SK-N-SH (cell line): ENCODE data around the gene FBN1. TPM values are rescaled to one million over a fixed set of nuclear protein-coding genes. Genes with fewer than 3 reads are reported as not detected.

Experiments
- CTCF ChIA-PET: fragments of 300-600, 350-600 bp; formaldehyde crosslinking; extraction: SDS; loops from one replicate; lab custom pipeline; 2021; lab: Yijun Ruan, JAX
- POLR2A ChIA-PET: fragments of 350-600 bp; sonication (Branson Sonifier 250); formaldehyde crosslinking; extraction: SDS; loops from one replicate; lab custom pipeline; 2020; ENCODE audit warnings: antibody characterized with exemption, inconsistent platforms; lab: Yijun Ruan, JAX
- DNase-seq: peaks from one replicate; pipeline ENCODE4 v3.0.0; 2012
- H2AFZ ChIP-seq: fragments of 200-600 bp; sonication (generic); 2 replicates; pipeline ENCODE4 v1.8.1; 2016; ENCODE audit warnings: antibody characterized with exemption, mild to moderate bottlenecking, low read depth
- H3F3A ChIP-seq: fragments of 200-600 bp; sonication (generic); replicated peaks from 2 replicates; pipeline ENCODE3; 2016; ENCODE audit warnings: antibody characterized with exemption, mild to moderate bottlenecking; ENCODE audit not compliant: insufficient read depth
- H3K27ac ChIP-seq, 2 experiments: fragments of 200-500 bp in 1 of 2; fragments of 200-600 bp in 1 of 2; sonication (Bioruptor generic) in 1 of 2; sonication (generic), shearing (Covaris generic) in 1 of 2; 2 replicates each; pipeline versions ENCODE4 v1.5.1 to v1.6.1; 2014 to 2016; ENCODE audit warnings: low read depth in 2 of 2, inconsistent platforms in 1 of 2, low read length in 1 of 2, mild to moderate bottlenecking in 1 of 2, mixed read lengths in 1 of 2
- H3K27me3 ChIP-seq: fragments of 200-600 bp; sonication (generic), shearing (Covaris generic); 2 replicates; pipeline ENCODE4 v1.6.1; 2016; ENCODE audit warnings: mixed run types; ENCODE audit not compliant: insufficient read depth
- H3K36me3 ChIP-seq, 2 experiments: fragments of 200-500 bp in 1 of 2; fragments of 200-600 bp in 1 of 2; sonication (Bioruptor generic) in 1 of 2; sonication (generic) in 1 of 2; replicated peaks in 1 of 2; 2 replicates each; pipeline versions ENCODE3 to v1.5.1; 2014 to 2016; ENCODE audit warnings: low read length in 1 of 2, mild to moderate bottlenecking in 1 of 2; ENCODE audit not compliant: insufficient read depth in 2 of 2, control insufficient read depth in 1 of 2
- H3K4me1 ChIP-seq, 2 experiments: fragments of 200-500 bp in 1 of 2; fragments of 200-600 bp in 1 of 2; sonication (Bioruptor generic) in 1 of 2; sonication (generic), shearing (Covaris generic) in 1 of 2; 2 replicates each; pipeline versions ENCODE4 v1.5.1 to v1.6.1; 2014 to 2016; ENCODE audit warnings: low read depth in 1 of 2, low read length in 1 of 2, mixed run types in 1 of 2; ENCODE audit not compliant: insufficient read depth in 2 of 2, control insufficient read depth in 1 of 2
- H3K4me2 ChIP-seq: fragments of 200-600 bp; sonication (generic), shearing (Covaris generic); 2 replicates; pipeline ENCODE4 v1.6.1; 2017; ENCODE audit warnings: mixed run types
- H3K4me3 ChIP-seq, 2 experiments: fragments of 200-500 bp in 1 of 2; fragments of 200-600 bp in 1 of 2; sonication (Bioruptor generic) in 1 of 2; sonication (generic), shearing (Covaris generic) in 1 of 2; 2 replicates each; pipeline versions ENCODE4 v1.5.1 to v1.8.1; 2014 to 2016; ENCODE audit warnings: low read depth in 2 of 2, inconsistent platforms in 1 of 2, low read length in 1 of 2, mild to moderate bottlenecking in 1 of 2, mixed read lengths in 1 of 2, moderate library complexity in 1 of 2
- H3K79me2 ChIP-seq: fragments of 200-600 bp; sonication (generic); 2 replicates; pipeline ENCODE4 v1.8.1; 2017; ENCODE audit warnings: mild to moderate bottlenecking; ENCODE audit not compliant: insufficient read depth
- H3K9ac ChIP-seq: fragments of 200-600 bp; sonication (generic); 2 replicates; pipeline ENCODE4 v1.6.1; 2017; ENCODE audit warnings: mixed run types
- H3K9me2 ChIP-seq: fragments of 200-600 bp; sonication (generic); 2 replicates; pipeline ENCODE4 v1.6.1; 2017; ENCODE audit warnings: mixed run types
- H3K9me3 ChIP-seq: fragments of 200-600 bp; sonication (generic); 2 replicates; pipeline ENCODE4 v1.6.1; 2017; ENCODE audit warnings: mixed run types, mild to moderate bottlenecking, moderate library complexity
- H4K20me1 ChIP-seq: fragments of 200-600 bp; sonication (generic); 2 replicates; pipeline ENCODE4 v1.6.1; 2017; ENCODE audit warnings: mild to moderate bottlenecking, mixed run types; ENCODE audit not compliant: insufficient read depth
- CHD2 ChIP-seq: fragments of 150-350 bp; IDR thresholded peaks from 2 replicates; pipeline ENCODE4 v1.6.1; 2018; ENCODE audit warnings: low read length; ENCODE audit not compliant: partially characterized antibody
- CTCF ChIP-seq: fragments of 200-600 bp; sonication (generic); IDR thresholded peaks from 2 replicates; pipeline ENCODE4 v1.6.1; 2017; ENCODE audit warnings: antibody characterized with exemption, mild to moderate bottlenecking, moderate library complexity
- ELF1 ChIP-seq: IDR thresholded peaks from 2 replicates; pipeline ENCODE4 v1.4.0; 2012
- EP300 ChIP-seq, 2 experiments: IDR thresholded peaks; 2 replicates each; pipeline versions ENCODE4 v1.4.0 to v1.6.1; 2012; ENCODE audit warnings: borderline replicate concordance in 1 of 2, low read depth in 1 of 2, low read length in 1 of 2
- EZH2phosphoT487 ChIP-seq: fragments of 200-600 bp; sonication (generic); IDR thresholded peaks from 2 replicates; pipeline ENCODE4 v1.6.1; 2017; ENCODE audit warnings: low read depth, mixed run types, mild to moderate bottlenecking, antibody characterized with exemption, moderate library complexity, borderline replicate concordance
- FOSL2 ChIP-seq: IDR thresholded peaks from 2 replicates; pipeline ENCODE4 v1.4.0; 2012; ENCODE audit warnings: low read depth, mild to moderate bottlenecking, moderate library complexity, borderline replicate concordance
- FOXM1 ChIP-seq: IDR thresholded peaks from 2 replicates; pipeline ENCODE4 v1.4.0; 2012; ENCODE audit warnings: low read depth, mild to moderate bottlenecking
- GABPA ChIP-seq: IDR thresholded peaks from 2 replicates; pipeline ENCODE4 v1.4.0; 2012; ENCODE audit warnings: low read depth, mild to moderate bottlenecking
- NFIC ChIP-seq: IDR thresholded peaks from 2 replicates; pipeline ENCODE4 v1.4.0; 2012; ENCODE audit warnings: borderline replicate concordance
- NRF1 ChIP-seq: IDR thresholded peaks from 2 replicates; pipeline ENCODE4 v1.6.1; 2012; ENCODE audit warnings: low read depth, mild to moderate bottlenecking, low read length
- PBX3 ChIP-seq: IDR thresholded peaks from 2 replicates; pipeline ENCODE4; 2012
- RXRA ChIP-seq: IDR thresholded peaks from 2 replicates; pipeline ENCODE4 v1.4.0; 2012; ENCODE audit warnings: low read depth, mild to moderate bottlenecking, borderline replicate concordance
- TEAD4 ChIP-seq: IDR thresholded peaks from 2 replicates; pipeline ENCODE4 v1.4.0; 2012; ENCODE audit warnings: mild to moderate bottlenecking, borderline replicate concordance; ENCODE audit not compliant: insufficient read depth
- USF1 ChIP-seq: IDR thresholded peaks from 2 replicates; pipeline ENCODE4 v1.4.0; 2012; ENCODE audit warnings: low read depth, borderline replicate concordance
- WGBS: methylation state at CpG from one replicate; pipeline ENCODE4 v1.1.6; 2017; ENCODE audit warnings: low lambda C conversion rate; 5-methylcytosine and 5-hydroxymethylcytosine counted together
- polyA plus RNA-seq, 3 experiments: library from polyadenylated mRNA; depleted of rRNA; stranded (reverse); fragments of >200 nt; gene quantifications; 2 replicates each; pipeline ENCODE4 v1.2.3, GENCODE V29; 2012

The FBN1 gene
- polyA plus RNA-seq, 1 of the 3 experiments (the other 2 are of a cell fraction): 248 TPM

GRCh38 chr15:48628832-48629231 lies 16.7 kb downstream of the FBN1 start:
- no peaks in the 10 kb centered on the region for H3K9me2 ChIP-seq
- peak overlapping the region in 1 of 2 experiments; percentile 89; a peak in 1 of 4 replicates for H3K27ac ChIP-seq
- ChIA-PET CTCF (no interaction called here), POLR2A (no interaction called here)
- WGBS: 83% methylated on average over 1 of the region's 2 CpGs
- H3K79me2 ChIP-seq: peaks cover 100% of the 10 kb centered on the region
- H3K9me3 ChIP-seq: no peaks in the 10 kb centered on the region
- H2AFZ ChIP-seq: no peak overlapping the region
- H3F3A ChIP-seq: peaks cover 78% of the 10 kb centered on the region
- no peak overlapping the region for H3K4me3 ChIP-seq
- no peak for DNase-seq
- H3K4me1 ChIP-seq: peaks cover 4 to 66% of the 10 kb centered on the region in 2 experiments
- TF ChIP-seq EZH2phosphoT487 (no peak), TEAD4 (no peak), ELF1 (no peak), CHD2 (no peak), FOSL2 (no peak), FOXM1 (no peak), GABPA (no peak), PBX3 (no peak), RXRA (no peak), EP300 (IDR thresholded peaks at IDR 0.05; ENCODE audit: borderline replicate concordance in 1 of 2, low read depth in 1 of 2, low read length in 1 of 2) (no peak), NFIC (no peak), NRF1 (no peak), CTCF (no peak)
- peaks cover 44 to 74% of the 10 kb centered on the region in 2 experiments for H3K36me3 ChIP-seq
- no peak overlapping the region for H3K4me2 ChIP-seq
- H3K9ac ChIP-seq: no peak overlapping the region
- no peaks in the 10 kb centered on the region for H3K27me3 ChIP-seq
- peaks cover 95% of the 10 kb centered on the region for H4K20me1 ChIP-seq

GRCh38 chr15:48627260-48627940 lies 18.1 kb downstream of the FBN1 start:
- peaks cover 98% of the 10 kb centered on the region for H4K20me1 ChIP-seq
- no peak for DNase-seq
- CTCF ChIA-PET: no interaction called here
- H3K36me3 ChIP-seq: peaks cover 36 to 86% of the 10 kb centered on the region in 2 experiments
- H3K4me1 ChIP-seq: peaks cover 4 to 53% of the 10 kb centered on the region in 2 experiments
- no peak for TF ChIP-seq USF1
- TF ChIP-seq, all 33 proteins: peak for 0
- Histone ChIP-seq H3K79me2 (peaks cover 100% of the 10 kb centered on the region), H3K9ac (no peak overlapping the region; the same call in 1 of the 2 replicates), H3K9me2 (no peaks in the 10 kb centered on the region), H3K4me3 (no peak overlapping the region), H2AFZ (no peak overlapping the region), H3F3A (peaks cover 71% of the 10 kb centered on the region), H3K27me3 (no peaks in the 10 kb centered on the region), H3K4me2 (0 out of 2 replicates have a peak overlapping the region, but pooled peaks have one; percentile 0), H3K9me3 (no peaks in the 10 kb centered on the region), H3K27ac (peak overlapping the region in 1 of 2 experiments; percentile 89; a peak in 2 of 4 replicates)
- POLR2A ChIA-PET: no interaction called here
- 61% methylated on average over 6 of the region's 7 CpGs for WGBS
